Left kidney (tissue), 2 donors: ENCODE data around the gene RASAL2. TPM values are rescaled to one million over a fixed set of nuclear protein-coding genes. Genes with fewer than 3 reads are reported as not detected.
"Not testable (repeated sequence)": the region's sequence is repeated elsewhere in the genome, so short reads cannot be mapped to it uniquely, and the experiment has no call there.

Experiments used
- DNase-seq: peaks from one replicate; pipeline ENCODE4 v3.0.0-alpha.2; 2013
- polyA plus RNA-seq: library from polyadenylated mRNA; unstranded; fragments of 120-200 nt; gene quantifications from one replicate; pipeline ENCODE4 v1.2.1, GENCODE V29; 2013; ENCODE audit not compliant: insufficient read length

Gene RASAL2
- polyA plus RNA-seq, 1 donor, result 22.1 TPM

- peak; percentile 40 for DNase-seq
Measured at GRCh38 chr1:178344513-178345091, 250.7 kb downstream of the RASAL2 start.

- no peak for DNase-seq
Measured at GRCh38 chr1:178345238-178345637, 251.3 kb downstream of the RASAL2 start.

- DNase-seq, result no peak
Measured at GRCh38 chr1:178345807-178346206, 251.9 kb downstream of the RASAL2 start.

- DNase-seq, result no peak
Measured at GRCh38 chr1:178349801-178350200, 255.9 kb downstream of the RASAL2 start.

- DNase-seq, result not testable (repeated sequence)
Measured at GRCh38 chr1:178351911-178352310, 258.0 kb downstream of the RASAL2 start.

- no peak for DNase-seq
Measured at GRCh38 chr1:178352790-178353416, 259.0 kb downstream of the RASAL2 start.

- DNase-seq, result no peak
Measured at GRCh38 chr1:178353524-178353923, 259.6 kb downstream of the RASAL2 start.

- no peak for DNase-seq
Measured at GRCh38 chr1:178354816-178355215, 260.9 kb downstream of the RASAL2 start.

GRCh38 chr1:178356299-178356698 lies 262.4 kb downstream of the RASAL2 start:
- no peak for DNase-seq

- no peak for DNase-seq
Measured at GRCh38 chr1:178358456-178358855, 264.6 kb downstream of the RASAL2 start.

GRCh38 chr1:178360421-178360820 lies 266.5 kb downstream of the RASAL2 start:
- DNase-seq, result no peak

GRCh38 chr1:178361847-178362246 lies 267.9 kb downstream of the RASAL2 start:
- no peak for DNase-seq

GRCh38 chr1:178362747-178363146 lies 268.8 kb downstream of the RASAL2 start:
- no peak for DNase-seq

- no peak for DNase-seq
Measured at GRCh38 chr1:178364782-178365181, 270.9 kb downstream of the RASAL2 start.

GRCh38 chr1:178367151-178367550 lies 273.2 kb downstream of the RASAL2 start:
- DNase-seq, result no peak

- no peak for DNase-seq
Measured at GRCh38 chr1:178368208-178368607, 274.3 kb downstream of the RASAL2 start.

- peak; percentile 31 for DNase-seq
Measured at GRCh38 chr1:178371235-178371634, 277.3 kb downstream of the RASAL2 start.

GRCh38 chr1:178371933-178372388 lies 278.1 kb downstream of the RASAL2 start:
- no peak for DNase-seq

GRCh38 chr1:178374016-178374415 lies 280.1 kb downstream of the RASAL2 start:
- no peak for DNase-seq

GRCh38 chr1:178376008-178376407 lies 282.1 kb downstream of the RASAL2 start:
- no peak for DNase-seq

- no peak for DNase-seq
Measured at GRCh38 chr1:178379807-178380206, 285.9 kb downstream of the RASAL2 start.

GRCh38 chr1:178382372-178382771 lies 288.5 kb downstream of the RASAL2 start:
- no peak for DNase-seq

GRCh38 chr1:178385662-178386061 lies 291.8 kb downstream of the RASAL2 start:
- DNase-seq, result no peak
